OCI-LY1 (cell line): ENCODE data around the gene E2F3.

Experiments used
- H2AFZ ChIP-seq: fragments of 200-600 bp; sonication (generic), shearing (Covaris generic); 2 replicates; pipeline ENCODE4 v1.6.0; 2014; ENCODE audit warnings: antibody characterized with exemption, mild to moderate bottlenecking, low read length
- H3F3A ChIP-seq: fragments of 200-600 bp; sonication (generic), shearing (Covaris generic); 2 replicates; pipeline ENCODE4 v1.6.0; 2014; ENCODE audit warnings: mild to moderate bottlenecking, antibody characterized with exemption, low read length, moderate library complexity; ENCODE audit not compliant: insufficient read depth
- H3K27ac ChIP-seq: fragments of 200-600 bp; sonication (generic); 2 replicates; pipeline ENCODE4 v1.5.1; 2014; ENCODE audit warnings: low read length, mixed run types, mild to moderate bottlenecking, low read depth; ENCODE audit not compliant: poor library complexity, severe bottlenecking
- H3K27me3 ChIP-seq: fragments of 200-600 bp; sonication (generic); 2 replicates; pipeline ENCODE4 v1.6.0; 2014; ENCODE audit warnings: antibody characterized with exemption, mild to moderate bottlenecking, low read length, moderate library complexity; ENCODE audit not compliant: insufficient read depth
- H3K36me3 ChIP-seq: fragments of 200-600 bp; sonication (generic); 2 replicates; pipeline ENCODE4 v1.6.1; 2014; ENCODE audit warnings: mild to moderate bottlenecking, antibody characterized with exemption, low read length, moderate library complexity, mixed read lengths; ENCODE audit not compliant: insufficient read depth
- H3K4me1 ChIP-seq: fragments of 200-600 bp; sonication (generic); 2 replicates; pipeline ENCODE4 v1.5.1; 2014; ENCODE audit warnings: mild to moderate bottlenecking, low read length, moderate library complexity; ENCODE audit not compliant: insufficient read depth, severe bottlenecking
- H3K4me2 ChIP-seq: fragments of 200-600 bp; sonication (generic), shearing (Covaris generic); 2 replicates; pipeline ENCODE4 v1.6.1; 2014; ENCODE audit warnings: low read length
- H3K4me3 ChIP-seq: fragments of 200-600 bp; sonication (generic); 2 replicates; pipeline ENCODE4 v1.5.1; 2014; ENCODE audit warnings: low read length, low read depth, mild to moderate bottlenecking, mixed read lengths; ENCODE audit not compliant: poor library complexity, severe bottlenecking
- H3K79me2 ChIP-seq: fragments of 200-600 bp; shearing (Covaris generic); 2 replicates; pipeline ENCODE4 v1.6.1; 2016; ENCODE audit warnings: mixed run types, low read length, mixed read lengths; ENCODE audit not compliant: insufficient read depth
- H3K9ac ChIP-seq: fragments of 200-600 bp; sonication (generic), shearing (Covaris generic); 2 replicates; pipeline ENCODE4 v1.6.1; 2014; ENCODE audit warnings: mild to moderate bottlenecking, low read length, mixed read lengths
- H3K9me2 ChIP-seq: fragments of 200-600 bp; sonication (generic), shearing (Covaris generic); 2 replicates; pipeline ENCODE4 v1.6.1; 2014; ENCODE audit warnings: low read depth, mild to moderate bottlenecking, low read length, mixed read lengths
- H3K9me3 ChIP-seq: fragments of 200-600 bp; shearing (Covaris generic); 2 replicates; pipeline ENCODE4 v1.6.1; 2014; ENCODE audit warnings: low read length, mixed read lengths
- H4K20me1 ChIP-seq: fragments of 200-600 bp; sonication (generic), shearing (Covaris generic); 2 replicates; pipeline ENCODE4 v1.6.0; 2016; ENCODE audit warnings: mild to moderate bottlenecking, low read length; ENCODE audit not compliant: insufficient read depth
- EZH2 ChIP-seq: fragments of 200-600 bp; sonication (generic), shearing (Covaris generic); IDR thresholded peaks from 2 replicates; pipeline ENCODE4 v1.8.0; 2017; ENCODE audit warnings: borderline replicate concordance, mixed run types, mild to moderate bottlenecking, antibody characterized with exemption, low read length, moderate library complexity, mixed read lengths
- TF ChIP-seq, protein P1 (sequence below): fragments of 200-600 bp; sonication (generic), shearing (Covaris generic); IDR thresholded peaks from 2 replicates; pipeline ENCODE4 v1.5.1; 2017; ENCODE audit warnings: mild to moderate bottlenecking, antibody characterized with exemption, low read length, moderate library complexity, mixed read lengths

Gene E2F3

DNA sequence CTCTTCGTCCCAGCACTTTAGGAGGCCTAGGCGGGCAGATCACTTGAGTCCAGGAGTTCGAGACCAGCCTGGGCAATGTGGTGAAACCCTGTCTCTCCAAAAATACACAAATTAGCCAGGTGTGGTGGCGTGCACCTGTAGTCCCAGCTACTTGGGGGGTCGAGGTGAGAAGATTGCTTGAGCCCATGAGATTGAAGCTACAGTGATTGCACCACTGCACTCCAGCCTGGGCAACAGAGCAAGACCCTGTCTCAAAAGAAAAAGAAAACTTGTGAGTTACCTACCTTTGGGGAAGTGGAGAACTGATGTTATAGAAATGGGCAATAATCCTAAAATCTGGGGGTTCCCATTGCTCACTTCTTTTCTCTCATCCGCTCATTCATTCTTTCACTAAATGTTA is 58.0 kb downstream of the E2F3 start:
- Histone ChIP-seq H3K9me3 (no peaks in the 10 kb centered on the region), H3F3A (no peaks in the 10 kb centered on the region; the same call in 1 of the 2 replicates), H3K4me1 (no peaks in the 10 kb centered on the region), H3K36me3 (peaks cover 39% of the 10 kb centered on the region), H4K20me1 (no peaks in the 10 kb centered on the region), H3K9me2 (no peaks in the 10 kb centered on the region), H3K4me3 (no peak overlapping the region), H2AFZ (no peak overlapping the region), H3K79me2 (peaks cover 30% of the 10 kb centered on the region), H3K27me3 (no peaks in the 10 kb centered on the region), H3K4me2 (no peak overlapping the region), H3K27ac (no peak overlapping the region), H3K9ac (no peak overlapping the region)
- TF ChIP-seq, protein P1, sequence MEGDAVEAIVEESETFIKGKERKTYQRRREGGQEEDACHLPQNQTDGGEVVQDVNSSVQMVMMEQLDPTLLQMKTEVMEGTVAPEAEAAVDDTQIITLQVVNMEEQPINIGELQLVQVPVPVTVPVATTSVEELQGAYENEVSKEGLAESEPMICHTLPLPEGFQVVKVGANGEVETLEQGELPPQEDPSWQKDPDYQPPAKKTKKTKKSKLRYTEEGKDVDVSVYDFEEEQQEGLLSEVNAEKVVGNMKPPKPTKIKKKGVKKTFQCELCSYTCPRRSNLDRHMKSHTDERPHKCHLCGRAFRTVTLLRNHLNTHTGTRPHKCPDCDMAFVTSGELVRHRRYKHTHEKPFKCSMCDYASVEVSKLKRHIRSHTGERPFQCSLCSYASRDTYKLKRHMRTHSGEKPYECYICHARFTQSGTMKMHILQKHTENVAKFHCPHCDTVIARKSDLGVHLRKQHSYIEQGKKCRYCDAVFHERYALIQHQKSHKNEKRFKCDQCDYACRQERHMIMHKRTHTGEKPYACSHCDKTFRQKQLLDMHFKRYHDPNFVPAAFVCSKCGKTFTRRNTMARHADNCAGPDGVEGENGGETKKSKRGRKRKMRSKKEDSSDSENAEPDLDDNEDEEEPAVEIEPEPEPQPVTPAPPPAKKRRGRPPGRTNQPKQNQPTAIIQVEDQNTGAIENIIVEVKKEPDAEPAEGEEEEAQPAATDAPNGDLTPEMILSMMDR: no peak
- TF ChIP-seq EZH2: no peak

DNA sequence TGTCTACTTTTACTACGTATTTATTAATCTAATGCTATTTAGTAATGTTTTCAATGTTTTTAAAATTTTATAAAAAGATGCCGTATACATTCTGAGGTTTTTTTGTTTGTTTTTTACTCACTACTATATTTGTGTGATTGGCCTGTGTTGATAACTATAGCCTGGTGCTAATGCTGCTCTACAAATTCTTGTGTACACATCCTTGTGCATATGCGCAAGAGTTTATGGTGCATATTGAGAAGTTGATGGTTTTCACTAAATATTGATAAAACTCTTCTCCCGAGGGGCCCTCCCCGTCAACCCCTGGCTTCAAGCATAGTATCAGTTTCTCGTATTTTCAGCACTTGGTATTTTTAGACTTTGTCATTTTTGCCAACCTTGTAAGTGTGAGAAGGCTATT is 59.9 kb downstream of the E2F3 start:
- Histone ChIP-seq H3K36me3 (peaks cover 35% of the 10 kb centered on the region), H2AFZ (no peak overlapping the region), H3K9ac (no peak overlapping the region), H3K9me3 (no peaks in the 10 kb centered on the region), H3K9me2 (no peaks in the 10 kb centered on the region), H3K4me3 (no peak overlapping the region), H3F3A (no peaks in the 10 kb centered on the region; the same call in 1 of the 2 replicates), H4K20me1 (no peaks in the 10 kb centered on the region), H3K79me2 (peaks cover 16% of the 10 kb centered on the region; the same call in 1 of the 2 replicates), H3K4me1 (no peaks in the 10 kb centered on the region), H3K27ac (no peak overlapping the region), H3K4me2 (no peak overlapping the region), H3K27me3 (no peaks in the 10 kb centered on the region)
- no peak for TF ChIP-seq EZH2

DNA sequence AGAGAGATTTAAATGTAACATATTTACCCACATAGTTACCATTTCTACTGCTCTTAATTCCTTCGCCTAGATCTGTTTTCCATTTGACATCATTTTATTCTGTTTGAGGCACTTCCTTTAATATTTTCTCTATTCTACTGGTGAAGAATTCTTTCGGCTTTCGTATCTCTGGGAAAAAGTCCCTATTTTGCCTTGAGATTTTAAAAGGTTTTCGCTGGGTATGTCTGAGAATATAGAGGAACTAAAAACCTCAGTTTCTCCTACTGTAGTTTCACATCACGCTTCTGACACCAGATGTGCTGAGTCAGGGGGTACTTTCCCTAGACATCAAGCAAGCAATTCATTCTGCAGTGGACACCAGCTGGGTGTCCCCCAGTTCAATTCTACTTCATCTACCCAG is 61.7 kb downstream of the E2F3 start:
- TF ChIP-seq, protein P1: no peak
- no peak for TF ChIP-seq EZH2
- Histone ChIP-seq H3K79me2 (peaks cover 11% of the 10 kb centered on the region; the same call in 1 of the 2 replicates), H3K4me3 (no peak overlapping the region), H2AFZ (no peak overlapping the region), H3K4me2 (no peak overlapping the region), H4K20me1 (no peaks in the 10 kb centered on the region), H3K27ac (no peak overlapping the region), H3K4me1 (no peaks in the 10 kb centered on the region), H3K9me3 (no peaks in the 10 kb centered on the region), H3K36me3 (peaks cover 27% of the 10 kb centered on the region), H3K9ac (no peak overlapping the region), H3F3A (no peaks in the 10 kb centered on the region; the same call in 1 of the 2 replicates), H3K9me2 (no peaks in the 10 kb centered on the region), H3K27me3 (no peaks in the 10 kb centered on the region)

DNA sequence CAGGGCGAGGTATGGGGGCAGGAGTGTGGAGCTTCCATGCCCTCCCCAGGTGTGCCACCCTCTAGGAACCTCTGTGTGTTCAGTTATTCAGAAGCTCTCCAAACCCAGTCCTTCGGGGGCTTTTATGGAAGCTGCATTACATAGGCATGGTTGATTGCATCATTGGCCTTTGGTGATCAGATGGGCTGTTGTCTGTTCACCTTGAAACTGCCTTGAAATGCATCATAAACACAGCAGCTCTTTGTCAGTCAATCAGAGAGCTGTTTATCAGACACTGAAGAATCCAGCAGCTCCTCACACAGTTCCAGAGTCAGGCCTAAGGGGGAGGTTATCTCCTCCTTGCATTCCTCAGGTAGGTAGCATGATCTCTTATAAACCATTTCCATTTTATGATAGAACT is 62.4 kb downstream of the E2F3 start:
- no peak overlapping the region for H3K27ac ChIP-seq
- no peaks in the 10 kb centered on the region for H4K20me1 ChIP-seq
- no peak for TF ChIP-seq EZH2
- TF ChIP-seq, protein P1: no peak
- no peaks in the 10 kb centered on the region for H3K9me3 ChIP-seq
- no peaks in the 10 kb centered on the region for H3K27me3 ChIP-seq
- no peak overlapping the region for H3K4me3 ChIP-seq
- no peaks in the 10 kb centered on the region for H3K4me1 ChIP-seq
- H3K79me2 ChIP-seq: peaks cover 7% of the 10 kb centered on the region; the same call in 1 of the 2 replicates
- no peak overlapping the region for H3K9ac ChIP-seq
- H2AFZ ChIP-seq: no peak overlapping the region
- no peaks in the 10 kb centered on the region; the same call in 1 of the 2 replicates for H3F3A ChIP-seq
- H3K36me3 ChIP-seq: peaks cover 22% of the 10 kb centered on the region
- H3K4me2 ChIP-seq: no peak overlapping the region
- no peaks in the 10 kb centered on the region for H3K9me2 ChIP-seq
